CD4-positive, alpha-beta T cell treated with Interleukin-1 beta for 1 hour (primary cell): ENCODE results near the gene PCSK7.
"Not testable (repeated sequence)": the region's sequence is repeated elsewhere in the genome, so short reads cannot be mapped to it uniquely, and the experiment has no call there.

ENCODE experiments used
- DNase-seq, 2 donors: peaks; one replicate each; pipeline ENCODE4 v3.0.0-alpha.2; 2020 to 2022

The PCSK7 gene

DNA sequence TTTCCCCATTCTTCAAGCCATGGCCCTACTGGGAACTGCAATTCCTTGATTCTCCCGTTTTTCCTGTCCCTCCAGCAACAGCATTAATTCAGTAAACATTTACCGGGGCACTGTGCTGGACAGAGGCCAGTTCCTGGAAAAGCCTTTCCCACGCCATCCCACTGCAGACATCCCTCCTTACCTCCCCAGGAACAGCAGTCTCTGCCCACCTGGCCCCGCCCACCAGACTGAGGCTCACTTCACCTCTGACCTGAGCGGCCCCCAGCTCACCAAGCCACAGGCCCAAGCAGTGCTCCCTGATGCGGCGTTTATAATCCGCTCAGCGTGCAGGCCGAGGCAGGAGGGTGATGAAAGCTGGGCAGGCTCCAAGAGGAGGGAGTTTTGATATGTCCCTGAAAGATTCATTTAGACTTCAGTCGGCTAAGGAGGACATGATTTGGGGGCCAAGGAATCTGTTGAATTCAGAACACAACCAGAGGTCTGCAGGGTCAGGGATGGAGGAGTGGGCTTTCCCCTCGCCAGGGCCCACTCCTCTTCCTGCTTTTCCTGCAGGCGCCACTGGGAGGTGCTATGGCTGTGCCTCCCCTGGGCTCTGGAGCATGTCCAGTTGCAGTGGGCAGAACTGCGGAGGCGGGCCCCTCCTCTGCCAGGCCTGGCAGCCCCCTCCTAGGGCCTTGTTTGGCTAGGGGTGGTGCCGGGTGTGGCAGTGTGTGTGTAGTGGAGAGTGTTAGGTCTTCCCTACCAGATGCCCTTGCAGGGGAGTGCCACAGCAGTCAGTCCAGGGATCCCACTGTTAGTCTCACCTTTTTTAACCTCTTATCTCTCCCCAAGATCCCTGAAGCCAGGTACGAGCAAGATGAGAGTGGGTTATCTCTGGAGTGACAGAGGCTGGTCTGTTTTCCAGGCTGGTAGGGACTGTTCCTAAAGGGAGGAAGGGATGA, 34.1 kb downstream of the PCSK7 start:
- no peak for DNase-seq

DNA sequence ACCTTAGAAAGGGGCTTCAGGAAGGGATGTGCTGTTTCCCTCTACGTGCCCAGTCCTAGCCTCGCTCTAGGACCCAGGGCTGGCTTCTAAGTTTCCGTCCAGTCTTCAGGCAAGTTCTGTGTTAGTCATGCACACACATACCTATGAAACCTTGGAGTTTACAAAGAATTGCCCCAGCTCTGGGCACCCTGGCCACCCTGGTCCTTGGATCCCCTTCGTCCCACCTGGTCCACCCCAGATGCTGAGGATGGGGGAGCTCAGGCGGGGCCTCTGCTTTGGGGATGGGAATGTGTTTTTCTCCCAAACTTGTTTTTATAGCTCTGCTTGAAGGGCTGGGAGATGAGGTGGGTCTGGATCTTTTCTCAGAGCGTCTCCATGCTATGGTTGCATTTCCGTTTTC, 34.9 kb downstream of the PCSK7 start:
- DNase-seq = no peak

DNA sequence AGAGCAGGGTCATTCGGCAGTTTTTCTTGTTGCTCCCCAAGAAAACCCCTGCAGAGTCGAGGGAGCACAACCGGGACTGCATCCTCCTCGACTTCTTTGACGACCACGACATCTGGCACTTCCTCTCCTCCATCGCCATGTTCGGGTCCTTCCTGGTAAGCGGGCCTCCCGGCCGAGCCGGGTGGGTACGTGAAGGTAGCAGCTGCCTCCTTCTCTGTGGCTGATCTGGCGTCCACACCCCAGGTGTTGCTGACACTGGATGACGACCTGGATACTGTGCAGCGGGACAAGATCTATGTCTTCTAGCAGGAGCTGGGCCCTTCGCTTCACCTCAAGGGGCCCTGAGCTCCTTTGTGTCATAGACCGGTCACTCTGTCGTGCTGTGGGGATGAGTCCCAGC, 36.1 kb downstream of the PCSK7 start:
- DNase-seq = no peak

DNA sequence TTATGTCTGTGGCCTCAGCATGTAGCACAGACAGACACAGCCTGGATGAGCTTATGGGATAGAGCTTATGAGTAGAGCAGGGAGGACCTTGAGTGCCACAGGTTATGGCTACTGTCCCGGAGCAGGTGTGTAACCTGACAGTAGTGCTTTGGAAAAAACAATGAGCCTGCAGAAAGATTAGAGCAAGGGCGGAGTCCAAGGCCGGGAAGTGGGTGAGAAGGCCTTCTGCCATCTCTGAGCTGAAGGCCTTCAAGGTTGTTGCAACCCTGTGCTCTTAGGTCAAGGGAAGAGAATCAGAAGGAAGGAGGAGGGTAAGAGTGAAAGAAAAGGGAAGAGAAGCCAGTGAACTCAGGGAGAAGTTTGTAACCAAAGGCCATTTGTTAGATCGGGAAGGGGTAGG, 36.6 kb downstream of the PCSK7 start:
- DNase-seq = no peak

DNA sequence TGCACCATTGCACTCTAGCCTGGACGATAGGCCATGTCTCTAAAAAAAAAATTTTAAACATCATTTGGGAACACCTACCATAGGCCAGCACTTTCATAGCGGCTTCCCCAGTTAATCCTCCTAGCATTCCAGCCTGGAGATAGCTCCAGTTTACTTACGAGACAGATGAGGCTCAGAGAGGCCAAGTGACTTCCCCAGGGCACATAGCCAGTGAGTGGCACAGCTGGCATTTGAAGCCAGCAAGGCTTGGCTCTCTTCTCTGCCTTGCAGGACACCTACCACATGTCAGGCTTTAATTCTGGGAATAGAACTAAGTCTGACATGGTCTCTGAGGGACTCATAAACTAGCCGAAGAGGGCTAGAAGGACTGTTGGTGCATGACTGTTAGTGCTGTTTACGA, 37.6 kb downstream of the PCSK7 start:
- no peak for DNase-seq

DNA sequence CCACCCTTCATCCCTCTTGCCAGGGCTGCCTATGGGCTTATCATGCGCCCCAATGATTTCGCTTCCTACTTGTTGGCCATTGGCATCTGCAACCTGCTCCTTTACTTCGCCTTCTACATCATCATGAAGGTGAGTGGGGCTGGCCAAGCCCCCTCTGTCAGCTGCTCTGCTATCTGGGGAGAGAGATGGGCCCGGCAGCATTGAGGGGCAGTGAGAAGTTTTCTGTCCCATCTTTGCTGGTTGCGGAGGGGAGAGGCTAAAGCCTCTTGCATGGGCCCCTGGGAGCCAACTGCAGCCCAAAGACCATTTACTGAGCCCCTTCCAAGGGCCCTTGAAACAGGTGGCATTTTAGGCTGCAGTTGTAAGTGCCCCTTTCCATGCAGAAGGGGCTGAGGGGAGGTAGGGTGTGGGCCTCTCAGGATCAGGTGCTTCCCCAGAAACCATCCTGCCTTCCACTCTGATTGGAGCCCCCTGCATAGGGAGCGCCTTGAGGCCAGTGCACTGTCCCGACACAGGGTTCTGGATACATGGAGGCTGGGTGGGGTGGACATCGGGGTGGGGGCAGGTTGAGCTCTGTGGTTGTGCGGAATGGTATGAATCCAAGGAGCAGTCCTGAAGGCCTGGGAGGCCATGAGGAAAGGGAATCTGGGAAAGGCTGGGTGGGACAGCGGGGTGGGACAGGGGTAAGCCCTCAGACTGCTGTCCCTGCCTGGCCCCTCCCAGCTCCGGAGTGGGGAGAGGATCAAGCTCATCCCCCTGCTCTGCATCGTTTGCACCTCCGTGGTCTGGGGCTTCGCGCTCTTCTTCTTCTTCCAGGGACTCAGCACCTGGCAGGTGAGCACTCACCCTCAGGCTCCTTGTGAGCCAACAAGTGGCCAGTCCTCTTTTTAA, 38.5 kb downstream of the PCSK7 start:
- no peak for DNase-seq

DNA sequence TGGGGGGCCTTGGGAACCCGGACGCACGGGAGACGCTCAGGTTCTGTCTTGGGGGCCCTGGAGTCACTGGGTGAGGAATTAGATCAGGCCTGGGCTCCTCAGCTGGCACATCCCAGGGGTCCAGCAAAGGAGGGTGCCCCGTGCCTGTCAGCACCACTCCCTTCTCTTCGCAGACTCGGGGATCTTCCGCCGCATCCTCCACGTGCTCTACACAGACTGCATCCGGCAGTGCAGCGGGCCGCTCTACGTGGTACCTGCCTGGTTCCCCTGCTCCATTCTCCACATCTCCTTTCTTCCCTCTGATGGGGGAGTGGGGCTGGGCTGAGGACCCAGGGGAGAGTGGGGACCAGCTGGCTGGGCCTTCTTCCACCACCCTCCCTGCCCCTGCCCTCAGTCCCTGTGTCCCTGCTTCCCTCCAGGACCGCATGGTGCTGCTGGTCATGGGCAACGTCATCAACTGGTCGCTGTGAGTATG, 39.4 kb downstream of the PCSK7 start:
- no peak for DNase-seq

DNA sequence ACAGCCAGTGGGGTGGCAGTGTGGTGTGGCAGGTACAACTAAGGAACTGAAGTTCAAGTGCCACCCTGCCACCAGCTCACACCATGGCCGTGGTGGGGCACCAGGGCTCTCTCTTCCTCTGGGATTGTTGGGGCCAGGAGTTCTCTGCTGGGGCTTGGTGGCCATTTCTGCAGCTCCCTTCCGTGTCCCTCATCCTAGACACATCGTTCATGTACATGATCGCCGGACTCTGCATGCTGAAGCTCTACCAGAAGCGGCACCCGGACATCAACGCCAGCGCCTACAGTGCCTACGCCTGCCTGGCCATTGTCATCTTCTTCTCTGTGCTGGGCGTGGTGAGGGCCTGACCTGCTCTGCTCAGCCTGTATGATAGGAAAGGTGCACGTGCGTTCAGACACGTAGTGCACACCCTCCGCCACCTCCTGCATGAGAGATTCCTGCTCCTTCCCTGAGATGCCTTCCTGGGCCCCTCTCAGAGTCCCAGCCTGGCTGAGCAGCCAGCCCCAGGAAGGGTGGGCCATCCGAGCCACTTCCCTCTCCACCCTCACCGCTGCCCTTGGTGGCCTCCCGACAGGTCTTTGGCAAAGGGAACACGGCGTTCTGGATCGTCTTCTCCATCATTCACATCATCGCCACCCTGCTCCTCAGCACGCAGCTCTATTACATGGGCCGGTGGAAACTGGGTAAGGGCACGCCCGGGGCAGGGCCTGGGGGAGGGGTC, 40.0 kb downstream of the PCSK7 start:
- DNase-seq = no peak

DNA sequence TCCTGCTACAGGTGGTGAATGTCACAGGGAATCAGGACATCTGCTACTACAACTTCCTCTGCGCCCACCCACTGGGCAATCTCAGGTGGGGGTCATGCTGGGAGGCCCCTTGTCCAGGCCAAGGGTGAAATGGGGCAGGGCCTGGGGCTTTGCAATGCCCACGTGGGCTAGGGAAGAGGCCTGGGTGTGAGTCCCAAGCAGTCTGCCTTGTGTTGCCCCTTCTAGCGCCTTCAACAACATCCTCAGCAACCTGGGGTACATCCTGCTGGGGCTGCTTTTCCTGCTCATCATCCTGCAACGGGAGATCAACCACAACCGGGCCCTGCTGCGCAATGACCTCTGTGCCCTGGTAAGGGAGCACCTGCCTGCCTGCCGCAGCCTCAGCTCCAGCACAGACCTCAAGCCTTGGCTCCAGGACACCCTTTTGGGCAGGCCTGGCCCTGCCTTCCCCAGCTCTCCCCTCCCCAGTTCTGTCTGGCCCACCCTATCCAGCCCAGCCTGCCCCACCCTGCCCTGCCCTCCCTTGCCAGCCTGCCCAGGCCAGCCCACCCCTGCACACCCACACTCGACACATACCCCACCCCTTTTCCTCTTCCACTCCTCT, 41.8 kb downstream of the PCSK7 start:
- DNase-seq = no peak

DNA sequence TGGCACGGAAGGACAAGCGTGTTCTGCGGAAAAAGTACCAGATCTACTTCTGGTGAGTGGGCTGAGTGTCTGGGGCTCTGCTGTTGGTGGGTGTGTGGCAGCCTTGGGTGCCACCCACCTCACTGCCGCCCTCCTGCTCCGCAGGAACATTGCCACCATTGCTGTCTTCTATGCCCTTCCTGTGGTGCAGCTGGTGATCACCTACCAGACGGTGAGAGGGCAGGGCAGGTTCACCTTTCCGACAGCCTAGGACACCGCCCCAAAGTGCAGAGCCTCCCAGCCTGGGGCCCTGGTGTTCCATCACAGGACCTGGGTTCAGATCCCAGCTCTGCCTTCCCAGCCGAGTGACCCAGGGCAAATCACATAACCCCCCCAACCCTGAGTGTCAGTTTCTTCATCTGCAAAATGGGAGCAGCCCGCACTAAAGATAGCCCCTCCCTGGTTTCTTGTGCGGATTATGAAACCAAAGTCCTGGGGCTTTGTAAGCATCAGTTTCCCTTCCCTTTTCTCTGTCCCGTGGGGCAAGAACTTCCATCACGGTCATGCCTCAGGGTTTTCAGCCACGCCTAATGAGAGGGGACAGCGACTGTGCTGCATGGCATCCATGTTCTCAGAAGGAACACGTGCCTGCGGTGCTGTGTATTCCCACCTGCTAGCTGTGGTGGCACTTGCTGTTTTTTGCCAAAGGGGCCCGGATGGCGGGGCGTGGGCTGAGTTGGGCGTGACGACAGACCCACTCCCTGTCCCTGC, 42.5 kb downstream of the PCSK7 start:
- DNase-seq = peak; percentile 14 to 81

DNA sequence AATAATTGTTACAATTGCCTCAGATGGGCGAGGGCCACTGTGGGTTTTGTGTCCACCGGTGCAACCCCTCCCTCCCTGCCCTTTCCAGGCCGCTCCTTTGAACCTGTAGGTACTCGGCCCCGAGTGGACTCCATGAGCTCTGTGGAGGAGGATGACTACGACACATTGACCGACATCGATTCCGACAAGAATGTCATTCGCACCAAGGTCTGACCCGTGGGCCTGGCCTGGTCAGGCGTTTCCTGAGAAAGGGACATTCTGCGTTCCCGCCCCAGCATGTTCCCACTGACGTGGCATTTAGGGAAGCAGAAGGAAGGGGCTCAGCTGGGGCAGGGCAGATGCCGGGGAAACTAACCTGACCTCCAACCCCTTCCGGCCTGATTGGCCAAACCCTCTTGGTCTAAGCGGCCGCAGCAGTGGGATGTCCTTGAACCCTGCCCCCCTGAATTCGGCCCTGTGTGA, 43.2 kb downstream of the PCSK7 start:
- no peak for DNase-seq

DNA sequence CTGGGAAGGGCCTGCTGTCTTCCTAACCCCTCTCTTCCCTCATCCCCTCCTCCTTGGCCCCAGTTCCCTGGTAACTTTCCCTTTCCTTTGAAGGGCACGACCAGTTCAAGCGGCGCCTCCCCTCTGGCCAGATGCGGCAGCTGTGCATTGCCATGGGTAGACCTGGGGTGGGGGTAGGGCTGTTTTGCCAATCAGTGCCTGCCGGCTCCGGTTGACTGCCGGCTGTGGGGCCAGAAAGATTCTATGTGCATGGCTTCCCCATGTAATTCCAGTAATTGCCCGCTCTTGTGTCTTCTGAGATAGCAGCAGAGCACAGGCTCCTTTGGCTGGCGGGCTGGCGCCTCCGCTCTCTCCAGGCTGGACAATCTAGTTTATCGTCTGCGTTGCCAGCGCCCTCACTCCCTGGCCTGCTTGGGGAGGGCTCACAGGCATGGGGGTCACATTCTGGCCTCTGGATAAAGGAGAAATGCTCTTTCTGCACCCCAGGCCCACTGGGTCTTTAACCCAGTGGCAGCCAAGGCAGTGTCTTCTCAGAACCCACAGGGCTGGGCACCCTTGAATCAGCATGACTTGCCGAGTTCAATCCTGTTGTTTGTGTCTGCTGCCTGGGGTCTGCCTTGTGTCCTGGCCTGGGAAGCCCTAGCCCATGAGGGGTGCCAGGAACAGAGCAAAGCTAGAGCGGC, 43.9 kb downstream of the PCSK7 start:
- DNase-seq = no peak

DNA sequence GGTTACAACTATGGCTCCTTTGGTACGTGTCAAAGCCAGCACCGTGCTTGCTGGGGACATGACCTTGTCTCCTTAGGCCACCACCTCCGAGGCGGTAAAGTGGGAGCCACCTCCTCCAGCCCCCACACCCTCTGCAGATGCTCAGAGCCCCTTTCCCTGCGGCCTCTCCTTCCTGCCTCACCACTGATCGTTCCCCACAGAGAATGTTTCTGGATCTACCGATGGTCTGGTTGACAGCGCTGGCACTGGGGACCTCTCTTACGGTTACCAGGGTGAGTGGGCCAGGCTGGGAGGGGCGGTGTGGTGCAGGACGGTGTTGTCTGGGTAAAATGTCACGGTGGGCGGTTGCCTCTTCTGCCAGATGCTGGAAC, 44.5 kb downstream of the PCSK7 start:
- no peak for DNase-seq

DNA sequence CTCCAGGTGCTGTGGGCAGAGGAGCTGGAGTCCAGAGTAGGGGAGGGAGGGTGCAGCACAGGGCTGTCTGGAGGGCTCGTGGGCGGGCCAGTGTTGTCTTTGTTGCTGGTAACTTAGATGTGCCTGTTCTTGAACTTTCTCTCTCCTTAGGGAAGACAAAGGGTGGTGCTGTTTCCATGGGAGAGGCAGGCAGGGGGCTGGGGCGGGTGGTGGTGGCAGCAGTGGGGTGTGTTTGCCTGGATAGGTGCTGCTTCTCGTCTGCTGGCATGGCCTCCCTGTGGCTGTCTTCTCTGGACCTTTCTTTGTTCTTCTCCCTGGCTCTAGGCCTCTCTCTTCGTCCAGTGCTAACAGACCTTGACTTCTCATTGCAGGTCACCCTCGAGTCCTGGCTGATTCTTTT, 44.9 kb downstream of the PCSK7 start:
- no peak for DNase-seq

DNA sequence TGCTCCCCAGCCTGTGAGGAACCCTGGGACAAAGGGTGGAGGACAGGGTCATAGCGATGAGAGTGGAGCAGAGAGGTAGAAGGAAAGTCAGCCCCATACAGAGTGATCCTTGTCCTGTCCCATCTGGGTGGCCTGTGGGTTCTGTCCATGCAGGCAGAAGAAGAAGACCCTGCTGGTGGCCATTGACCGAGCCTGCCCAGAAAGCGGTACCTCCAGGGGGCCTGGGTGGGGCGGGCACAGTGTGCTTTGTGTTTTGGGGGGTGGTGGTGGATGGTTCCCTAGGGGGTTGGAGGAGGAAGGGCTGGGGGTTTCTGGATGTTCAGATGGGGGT, 45.5 kb downstream of the PCSK7 start:
- DNase-seq = no peak

DNA sequence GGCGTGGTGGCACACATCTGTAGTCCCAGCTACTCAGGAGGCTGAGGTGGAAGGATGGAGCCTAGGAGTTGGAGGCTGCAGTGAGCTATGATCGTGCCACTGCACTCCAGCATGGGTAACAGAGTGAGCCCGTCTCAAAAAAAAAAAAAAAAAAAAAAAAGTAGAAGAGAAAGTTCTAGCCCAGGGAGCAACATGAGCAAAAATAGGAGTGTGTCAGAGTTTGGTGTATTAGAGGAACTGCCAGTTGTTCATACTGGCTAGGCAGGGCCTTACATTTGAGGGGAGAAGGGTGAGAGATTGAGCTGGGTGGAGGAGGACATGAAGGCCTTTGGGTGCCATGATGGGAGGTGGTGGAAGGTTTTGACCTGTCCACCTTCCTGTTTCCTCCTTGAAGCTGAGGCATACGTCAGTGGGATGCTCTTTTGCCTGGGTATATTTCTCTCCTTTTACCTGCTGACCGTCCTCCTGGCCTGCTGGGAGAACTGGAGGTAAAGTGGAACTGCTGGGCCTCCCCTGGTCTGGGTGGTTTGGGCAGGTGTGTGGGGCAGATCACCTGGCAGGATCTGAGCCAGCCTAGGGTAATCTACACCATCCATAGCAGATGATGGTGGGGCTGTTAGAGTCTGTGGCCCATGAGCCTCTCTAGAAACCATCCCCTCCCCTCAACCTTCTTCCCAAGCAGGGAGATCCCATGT, 46.0 kb downstream of the PCSK7 start:
- peak in 1 of 2 donors; percentile 30 for DNase-seq

DNA sequence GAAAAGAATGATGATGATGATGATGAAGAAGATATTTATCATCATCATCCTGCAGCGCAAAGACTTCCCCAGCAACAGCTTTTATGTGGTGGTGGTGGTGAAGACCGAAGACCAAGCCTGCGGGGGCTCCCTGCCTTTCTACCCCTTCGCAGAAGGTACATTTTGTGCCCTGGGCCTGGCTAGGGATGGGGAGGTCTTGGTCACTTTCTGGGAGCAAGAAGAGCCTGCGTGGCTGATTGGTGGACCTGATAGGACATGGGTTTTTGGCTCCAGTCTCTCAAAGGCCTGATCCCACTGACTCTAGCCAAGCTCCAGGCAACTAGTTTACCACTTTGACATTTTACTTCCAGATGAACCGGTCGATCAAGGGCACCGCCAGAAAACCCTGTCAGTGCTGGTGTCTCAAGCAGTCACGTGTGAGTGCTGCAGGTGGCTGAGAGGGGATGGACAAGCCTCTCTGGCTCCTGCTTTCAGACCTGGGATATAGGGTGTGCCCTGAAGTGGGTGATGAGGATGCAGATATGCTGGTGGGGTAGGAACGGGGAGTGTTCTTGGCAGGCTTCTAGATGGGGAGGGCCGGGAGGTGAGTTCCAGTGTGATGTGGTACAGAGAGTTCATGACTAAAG, 48.0 kb downstream of the PCSK7 start:
- no peak for DNase-seq

DNA sequence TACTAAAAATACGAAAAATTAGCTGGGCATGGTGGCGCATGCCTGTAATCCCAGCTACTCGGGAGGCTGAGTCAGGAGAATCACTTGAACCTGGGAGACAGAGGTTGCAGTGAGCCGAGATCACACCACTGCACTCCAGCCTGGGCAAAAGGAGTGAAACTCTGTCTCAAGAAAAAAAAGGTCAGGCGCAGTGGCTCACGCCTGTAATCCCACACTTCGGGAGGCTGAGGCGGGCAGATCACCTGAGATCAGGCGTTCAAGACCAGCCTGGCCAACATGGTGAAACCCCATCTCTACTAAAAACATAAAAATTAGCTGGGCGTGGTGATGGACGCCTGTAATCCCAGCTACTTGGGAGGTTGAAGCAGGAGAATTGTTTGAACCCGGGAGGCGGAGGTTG, 48.7 kb downstream of the PCSK7 start:
- DNase-seq = not testable (repeated sequence)

DNA sequence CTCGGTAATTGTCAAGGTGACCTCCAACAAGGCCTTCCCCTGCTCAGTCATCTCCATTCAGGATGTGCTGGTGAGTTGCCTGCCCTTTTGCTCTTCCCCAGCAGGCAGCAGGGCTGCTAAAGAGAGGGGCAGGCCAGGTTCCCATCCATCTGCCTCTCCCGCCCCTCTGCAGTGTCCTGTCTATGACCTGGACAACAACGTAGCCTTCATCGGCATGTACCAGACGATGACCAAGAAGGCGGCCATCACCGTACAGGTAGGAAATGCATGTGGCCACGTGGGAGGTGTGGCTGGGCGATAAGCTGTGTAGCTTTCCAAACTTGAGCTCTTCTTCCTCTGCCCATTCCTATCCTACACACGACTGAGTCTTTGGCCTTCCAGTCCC, 49.3 kb downstream of the PCSK7 start:
- no peak for DNase-seq
